HK-2 (cell line): ENCODE results near the gene GAST.

Experiments
- DNase-seq: peaks from one replicate; pipeline ENCODE4 v3.0.0-alpha.2; 2018; ENCODE audit not compliant: unreplicated experiment

The GAST gene

GRCh38 chr17:41739661-41740352 lies 27.7 kb downstream of the GAST start:
- DNase-seq: peak; percentile 22

GRCh38 chr17:41740506-41740905 lies 28.4 kb downstream of the GAST start:
- DNase-seq: no peak

- no peak for DNase-seq
Measured at GRCh38 chr17:41741709-41742108, 29.6 kb downstream of the GAST start.

- no peak for DNase-seq
Measured at GRCh38 chr17:41748275-41748674, 36.1 kb downstream of the GAST start.

- no peak for DNase-seq
Measured at GRCh38 chr17:41750862-41751261, 38.7 kb downstream of the GAST start.

- DNase-seq: no peak
Measured at GRCh38 chr17:41751288-41751687, 39.2 kb downstream of the GAST start.

- DNase-seq: no peak
Measured at GRCh38 chr17:41754066-41754465, 41.9 kb downstream of the GAST start.

GRCh38 chr17:41758601-41759000 lies 46.5 kb downstream of the GAST start:
- no peak for DNase-seq

GRCh38 chr17:41760878-41761277 lies 48.7 kb downstream of the GAST start:
- DNase-seq: no peak

GRCh38 chr17:41762391-41762790 lies 50.3 kb downstream of the GAST start:
- no peak for DNase-seq

- DNase-seq: no peak
Measured at GRCh38 chr17:41762841-41763240, 50.7 kb downstream of the GAST start.

- DNase-seq: no peak
Measured at GRCh38 chr17:41763327-41763726, 51.2 kb downstream of the GAST start.
